Measurements from ENCODE around the gene PARVA.
"Not testable (repeated sequence)": the region's sequence is repeated elsewhere in the genome, so short reads cannot be mapped to it uniquely, and the experiment has no call there.

PARVA gene

GRCh38 chr11:12508151-12508751 lies 130.9 kb downstream of the PARVA start:
- DNase-seq, result no peak

GRCh38 chr11:12509371-12509770 lies 132.0 kb downstream of the PARVA start:
- no peak for DNase-seq

- DNase-seq, result no peak
Measured at GRCh38 chr11:12512132-12512531, 134.8 kb downstream of the PARVA start.

- DNase-seq, result no peak
Measured at GRCh38 chr11:12512826-12513395, 135.5 kb downstream of the PARVA start.

- no peak for DNase-seq
Measured at GRCh38 chr11:12516387-12517105, 139.2 kb downstream of the PARVA start.

GRCh38 chr11:12517306-12517705 lies 139.9 kb downstream of the PARVA start:
- no peak for DNase-seq

- DNase-seq, result no peak
Measured at GRCh38 chr11:12517741-12518140, 140.4 kb downstream of the PARVA start.

- DNase-seq, result no peak
Measured at GRCh38 chr11:12518606-12519385, 141.4 kb downstream of the PARVA start.

GRCh38 chr11:12520054-12520453 lies 142.7 kb downstream of the PARVA start:
- DNase-seq, result no peak

- not testable (repeated sequence) for DNase-seq
Measured at GRCh38 chr11:12520576-12520975, 143.2 kb downstream of the PARVA start.

- no peak for DNase-seq
Measured at GRCh38 chr11:12523180-12523924, 146.0 kb downstream of the PARVA start.

GRCh38 chr11:12524865-12525264 lies 147.5 kb downstream of the PARVA start:
- DNase-seq, result no peak

GRCh38 chr11:12525466-12526055 lies 148.2 kb downstream of the PARVA start:
- DNase-seq, result no peak

GRCh38 chr11:12526789-12527188 lies 149.4 kb downstream of the PARVA start:
- no peak for DNase-seq

GRCh38 chr11:12528487-12528886 lies 151.1 kb downstream of the PARVA start:
- DNase-seq, result no peak

GRCh38 chr11:12529041-12529440 lies 151.7 kb downstream of the PARVA start:
- DNase-seq, result no peak

- DNase-seq, result no peak
Measured at GRCh38 chr11:12529793-12530192, 152.4 kb downstream of the PARVA start.

- DNase-seq, result no peak
Measured at GRCh38 chr11:12531020-12531419, 153.6 kb downstream of the PARVA start.

GRCh38 chr11:12531681-12532080 lies 154.3 kb downstream of the PARVA start:
- no peak for DNase-seq

GRCh38 chr11:12532580-12532979 lies 155.2 kb downstream of the PARVA start:
- DNase-seq, result no peak

GRCh38 chr11:12534549-12534948 lies 157.2 kb downstream of the PARVA start:
- no peak for DNase-seq

- no peak for DNase-seq
Measured at GRCh38 chr11:12535321-12535720, 157.9 kb downstream of the PARVA start.

Data from activated CD4-positive, CD25-positive, alpha-beta regulatory T cell (primary cell).